GM19023 (cell line): Measurements from ENCODE around the gene TAPT1.

Experiments used
- ATAC-seq: cut with Tn5 transposase; IDR thresholded peaks from one replicate; pipeline ENCODE4 v1.9.1; 2021; ENCODE audit warnings: mild to moderate bottlenecking, moderate library complexity; ENCODE audit not compliant: unreplicated experiment

Gene TAPT1

DNA sequence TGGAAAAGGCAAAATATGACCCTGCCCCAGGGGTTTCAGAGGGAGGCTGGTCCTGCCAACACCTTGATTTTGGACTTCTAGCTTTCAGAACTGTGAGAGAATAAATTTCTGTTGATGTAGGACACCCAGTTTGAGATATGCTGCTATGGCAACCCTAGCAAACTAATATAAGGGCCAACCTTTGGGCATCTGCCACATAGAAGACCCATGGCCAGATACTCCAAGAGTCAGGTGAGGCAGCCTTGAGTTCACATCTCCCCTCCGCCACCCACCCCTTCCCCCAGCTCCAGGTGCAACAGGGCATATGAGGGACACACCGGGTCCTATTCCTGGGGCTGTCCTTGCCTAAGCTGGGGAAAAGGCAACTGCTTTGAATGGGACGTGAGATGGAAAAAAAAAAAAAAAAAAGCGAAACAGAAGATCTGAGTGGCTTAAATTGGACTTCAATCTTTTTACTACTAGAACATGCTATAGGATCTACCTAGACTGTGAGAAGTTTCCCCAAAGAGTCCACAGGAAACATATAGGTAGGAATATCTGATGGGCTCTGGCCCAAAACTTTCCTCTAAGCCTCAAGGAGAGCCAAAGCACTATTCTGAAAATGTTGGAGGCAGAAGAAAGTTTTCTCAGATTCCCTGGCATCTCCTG is 85.9 kb downstream of the TAPT1 start:
- no peak for ATAC-seq

- ATAC-seq, result no peak
Measured at GRCh38 chr4:16139066-16139945, 87.0 kb downstream of the TAPT1 start.

DNA sequence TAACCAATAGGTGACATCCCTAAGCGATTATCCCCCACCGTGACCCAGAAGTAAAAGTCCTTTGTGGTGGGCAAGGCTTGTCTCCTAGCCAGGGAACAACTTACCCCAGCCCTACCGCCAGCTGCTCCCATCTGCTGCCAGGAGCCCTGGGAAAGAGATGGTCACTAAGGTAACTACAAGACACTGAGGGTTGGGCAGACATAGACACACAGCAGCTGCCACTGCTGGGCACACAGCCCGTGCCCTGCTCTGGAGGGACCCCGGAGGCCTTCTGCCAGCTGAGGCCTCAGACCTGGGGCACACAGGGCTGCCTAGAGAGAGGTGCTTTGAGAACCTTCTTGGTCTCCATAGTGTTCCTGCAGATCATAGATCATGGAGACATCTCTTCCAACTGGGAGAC is 89.4 kb downstream of the TAPT1 start:
- ATAC-seq, result no peak

DNA sequence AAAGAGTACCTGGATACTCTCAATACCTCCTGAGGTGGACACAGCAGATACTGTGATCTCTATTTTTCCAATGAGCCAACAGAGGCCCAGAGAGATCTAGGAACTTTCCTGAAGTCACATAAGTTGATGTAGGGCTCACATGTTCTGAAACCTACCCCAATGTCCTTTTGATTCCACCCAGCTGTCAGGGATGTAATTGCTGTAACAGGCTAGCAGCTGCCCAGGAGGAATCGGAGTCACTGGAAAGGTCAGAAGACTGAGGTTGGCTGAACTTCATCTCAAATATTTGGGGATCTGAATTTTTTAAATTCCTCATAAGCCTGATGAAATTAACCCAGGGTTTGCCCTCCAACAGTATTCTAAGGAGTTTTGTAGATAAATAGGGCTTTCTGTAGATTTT is 90.0 kb downstream of the TAPT1 start:
- no peak for ATAC-seq

DNA sequence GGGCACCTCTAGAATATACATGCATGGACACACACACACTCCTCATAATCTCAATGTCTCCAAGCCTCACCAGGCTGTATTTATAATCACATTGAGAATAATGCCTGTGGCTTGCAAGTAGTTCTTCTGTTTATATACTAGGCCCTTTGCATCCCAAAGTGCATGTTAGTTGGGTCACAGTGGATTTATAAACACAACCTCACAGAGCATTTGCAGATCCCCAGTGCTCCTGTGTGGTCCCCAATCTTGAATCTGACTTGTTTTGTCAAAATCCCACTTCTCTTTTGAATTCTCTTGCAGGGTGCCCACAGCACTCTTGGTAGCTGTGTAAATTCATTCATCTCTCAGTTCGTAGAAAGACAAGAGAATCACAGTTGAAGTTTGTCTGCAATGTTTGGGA is 92.9 kb downstream of the TAPT1 start:
- no peak for ATAC-seq

DNA sequence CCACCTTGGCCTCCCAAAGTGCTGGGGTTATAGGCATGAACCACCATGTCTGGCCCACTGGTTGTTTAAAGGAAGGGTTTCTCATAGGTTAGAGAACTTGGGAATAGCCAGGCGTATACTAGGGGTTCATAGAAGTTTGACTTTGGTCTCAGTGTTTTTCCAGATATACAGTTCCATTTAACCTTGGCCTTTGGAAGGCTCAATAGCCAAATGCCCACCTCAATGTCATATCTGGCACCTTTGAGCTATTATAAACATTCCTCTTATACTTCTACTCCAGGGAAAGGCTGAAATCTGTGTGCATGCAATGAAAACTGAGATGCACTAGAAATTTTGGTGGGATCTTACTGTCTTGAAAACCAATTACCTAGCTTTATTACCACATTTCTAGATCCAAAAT is 95.0 kb downstream of the TAPT1 start:
- no peak for ATAC-seq

GRCh38 chr4:16129336-16129735 is 96.9 kb downstream of the TAPT1 start:
- ATAC-seq, result no peak

DNA sequence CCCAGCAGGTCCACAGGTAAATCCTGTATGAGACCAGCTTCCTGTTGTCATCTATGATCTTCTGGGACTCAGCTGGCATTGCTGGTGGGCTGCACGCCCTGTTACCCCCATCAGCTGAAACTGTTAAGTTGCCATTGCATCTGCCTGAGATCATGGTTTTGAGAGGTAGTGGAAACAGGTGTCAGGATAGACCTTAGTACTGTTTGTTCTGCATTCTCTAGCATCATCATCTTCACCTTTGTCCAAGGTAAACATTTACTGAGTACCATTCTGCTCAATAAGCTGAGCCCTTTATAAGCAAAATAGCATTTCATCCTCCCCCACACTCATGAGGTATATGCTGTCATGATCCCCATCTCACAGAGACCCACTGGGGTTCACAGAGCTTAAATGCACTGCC is 99.6 kb downstream of the TAPT1 start:
- no peak for ATAC-seq

- ATAC-seq, result no peak
Measured at GRCh38 chr4:16125571-16126445, 100.5 kb downstream of the TAPT1 start.

GRCh38 chr4:16124232-16124631 is 102.0 kb downstream of the TAPT1 start:
- ATAC-seq, result no peak

DNA sequence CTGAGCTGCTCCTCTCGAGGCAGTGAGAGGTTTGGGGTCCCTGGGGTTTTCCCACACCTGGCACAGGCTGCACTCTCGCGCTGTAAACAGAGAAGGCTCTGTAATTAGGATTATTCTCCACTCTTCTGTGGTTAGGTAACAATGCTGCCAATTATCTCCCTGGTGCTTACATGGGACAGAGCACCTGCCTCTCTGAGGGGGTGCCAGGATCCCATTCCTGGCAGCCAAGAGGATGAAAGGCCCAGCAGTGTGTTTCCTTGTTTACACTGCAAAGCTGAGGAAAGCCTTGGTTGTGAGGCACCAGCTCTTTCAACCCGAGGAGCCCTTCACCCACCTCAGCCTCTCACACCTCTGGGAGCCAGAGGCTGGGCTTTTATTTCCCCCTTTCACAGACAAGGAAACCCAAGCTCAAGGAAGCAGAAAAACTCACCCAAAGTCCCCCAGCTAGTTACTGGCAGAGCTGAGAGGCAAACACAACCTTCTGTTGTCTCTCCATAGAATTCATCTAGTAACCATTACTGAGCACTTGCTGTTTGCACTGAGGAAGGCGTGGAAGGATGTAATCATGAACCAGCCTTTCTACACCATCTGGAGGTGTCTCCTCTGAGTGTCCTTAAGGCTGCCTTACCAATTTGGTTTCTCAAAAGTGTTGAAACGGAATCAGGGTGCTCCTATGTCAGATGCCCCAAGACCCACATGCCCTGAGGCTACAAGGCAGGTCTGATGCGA is 102.8 kb downstream of the TAPT1 start:
- ATAC-seq, result no peak

- no peak for ATAC-seq
Measured at GRCh38 chr4:16122784-16123183, 103.5 kb downstream of the TAPT1 start.

GRCh38 chr4:16122308-16122711 is 104.0 kb downstream of the TAPT1 start:
- no peak for ATAC-seq

DNA sequence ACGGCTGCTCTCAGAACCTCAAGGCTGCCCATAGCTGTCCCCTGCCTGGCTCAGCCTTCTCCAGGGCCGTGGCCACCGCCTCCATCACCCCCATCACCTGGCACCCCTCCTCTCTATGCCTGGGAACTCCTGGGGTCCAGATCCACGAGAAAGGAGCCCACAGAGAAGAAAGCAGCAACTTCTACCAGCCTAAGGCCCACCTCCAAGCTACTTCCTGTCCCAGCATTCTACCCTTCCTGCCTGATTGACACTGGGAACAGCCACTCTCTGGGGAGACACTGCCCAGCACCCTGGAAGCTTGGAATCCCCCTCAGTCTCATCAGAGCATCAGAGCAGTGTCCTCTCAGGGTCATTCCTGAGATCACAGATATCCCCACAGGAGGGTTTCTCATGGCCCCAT is 105.6 kb downstream of the TAPT1 start:
- ATAC-seq, result no peak

DNA sequence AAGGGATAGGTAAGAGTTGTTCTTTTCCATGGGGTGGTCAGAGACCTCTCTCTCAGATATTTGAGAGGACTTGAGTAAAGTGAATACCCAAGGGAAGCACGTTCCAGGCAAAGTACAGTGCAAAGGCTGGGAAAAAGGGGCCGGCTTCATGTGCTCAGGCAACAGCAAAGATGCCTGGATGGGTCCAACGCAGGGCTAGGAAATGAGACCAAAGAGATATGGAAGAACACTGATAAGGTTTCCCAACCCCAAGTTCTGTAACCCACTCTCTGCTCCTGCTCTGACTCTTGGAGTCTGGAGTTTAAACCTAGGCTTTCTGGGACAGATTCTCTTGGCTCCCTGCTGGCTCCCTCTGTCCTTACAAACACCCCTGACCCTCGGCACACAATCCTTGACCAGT is 106.3 kb downstream of the TAPT1 start:
- ATAC-seq, result no peak

- no peak for ATAC-seq
Measured at GRCh38 chr4:16118090-16118489, 108.2 kb downstream of the TAPT1 start.

GRCh38 chr4:16117164-16117563 is 109.1 kb downstream of the TAPT1 start:
- no peak for ATAC-seq

DNA sequence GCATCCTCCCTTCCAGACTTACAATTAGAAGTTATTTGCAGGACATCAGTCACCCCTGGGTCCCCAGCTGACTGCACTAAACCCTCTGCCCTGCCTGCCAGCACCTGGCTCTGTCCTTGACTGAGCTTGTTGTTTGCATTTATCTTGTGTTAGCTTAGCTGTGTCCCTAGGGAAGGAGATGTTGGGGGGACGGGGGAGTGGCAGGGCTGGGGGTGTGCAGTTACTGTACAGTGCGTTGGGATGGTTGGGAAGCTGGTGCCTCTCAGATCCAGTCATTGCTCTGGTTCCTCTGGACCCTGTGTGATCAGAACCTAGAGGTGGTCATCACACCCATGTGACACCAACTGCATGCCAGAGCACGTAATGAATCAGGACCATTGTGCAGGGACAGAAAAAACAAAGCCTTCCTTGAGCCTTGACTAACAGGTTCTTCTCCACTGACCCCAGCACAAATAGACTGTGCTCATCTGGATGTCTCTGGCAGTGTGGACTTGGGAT is 109.7 kb downstream of the TAPT1 start:
- no peak for ATAC-seq

GRCh38 chr4:16116019-16116418 is 110.3 kb downstream of the TAPT1 start:
- no peak for ATAC-seq

- no peak for ATAC-seq
Measured at GRCh38 chr4:16114546-16114945, 111.7 kb downstream of the TAPT1 start.

DNA sequence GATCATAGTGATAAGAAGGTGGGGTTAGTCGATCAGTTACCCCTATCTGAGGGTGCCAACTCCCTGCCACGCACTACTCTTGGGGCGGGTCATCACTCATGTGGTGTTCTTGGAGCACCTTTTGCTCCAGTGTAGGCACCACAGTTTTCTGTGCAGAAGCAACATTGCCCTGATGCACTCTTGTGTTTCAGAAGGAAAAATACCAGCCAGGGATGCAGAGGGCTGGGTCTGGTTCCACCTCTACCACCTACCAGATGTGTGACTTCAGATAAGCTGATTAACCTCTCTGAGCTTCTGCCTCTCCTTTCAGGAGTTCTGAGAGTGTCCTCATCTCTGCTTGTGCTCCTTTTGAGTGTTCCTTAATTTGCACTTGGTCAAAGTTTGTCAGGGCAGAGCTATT is 112.5 kb downstream of the TAPT1 start:
- no peak for ATAC-seq
